Ishikawa (cell line): ENCODE measurements around the gene DCTN5.

Source experiments
- CEBPB ChIP-seq: IDR thresholded peaks from 2 replicates; pipeline ENCODE4 v1.6.1; 2012
- CREB1 ChIP-seq: IDR thresholded peaks from 2 replicates; pipeline ENCODE4 v1.6.1; 2012; ENCODE audit warnings: low read depth
- EGR1 ChIP-seq: IDR thresholded peaks from 2 replicates; pipeline ENCODE4 v1.6.1; 2012
- EP300 ChIP-seq: IDR thresholded peaks from 2 replicates; pipeline ENCODE4 v1.6.1; 2012; ENCODE audit warnings: borderline replicate concordance
- FOXM1 ChIP-seq: IDR thresholded peaks from 2 replicates; pipeline ENCODE4 v1.6.1; 2012; ENCODE audit warnings: low read depth, borderline replicate concordance
- RAD21 ChIP-seq: IDR thresholded peaks from 2 replicates; pipeline ENCODE4 v1.6.1; 2012; ENCODE audit warnings: low read depth
- TAF1 ChIP-seq: IDR thresholded peaks from 2 replicates; pipeline ENCODE4 v1.6.1; 2012; ENCODE audit warnings: low read depth, mild to moderate bottlenecking
- TEAD4 ChIP-seq: IDR thresholded peaks from 2 replicates; pipeline ENCODE4 v1.6.1; 2012
- YY1 ChIP-seq: IDR thresholded peaks from 2 replicates; pipeline ENCODE4 v1.6.1; 2012; ENCODE audit warnings: low read depth
- ZBTB7A ChIP-seq: IDR thresholded peaks from 2 replicates; pipeline ENCODE4 v1.6.1; 2012; ENCODE audit warnings: low read depth
- TF ChIP-seq, protein P1 (sequence below): IDR thresholded peaks from 2 replicates; pipeline ENCODE4 v1.6.1; 2012; ENCODE audit warnings: low read depth, mild to moderate bottlenecking
- TF ChIP-seq, protein P2 (sequence below): IDR thresholded peaks from 2 replicates; pipeline ENCODE4 v1.6.1; 2012

DNA sequence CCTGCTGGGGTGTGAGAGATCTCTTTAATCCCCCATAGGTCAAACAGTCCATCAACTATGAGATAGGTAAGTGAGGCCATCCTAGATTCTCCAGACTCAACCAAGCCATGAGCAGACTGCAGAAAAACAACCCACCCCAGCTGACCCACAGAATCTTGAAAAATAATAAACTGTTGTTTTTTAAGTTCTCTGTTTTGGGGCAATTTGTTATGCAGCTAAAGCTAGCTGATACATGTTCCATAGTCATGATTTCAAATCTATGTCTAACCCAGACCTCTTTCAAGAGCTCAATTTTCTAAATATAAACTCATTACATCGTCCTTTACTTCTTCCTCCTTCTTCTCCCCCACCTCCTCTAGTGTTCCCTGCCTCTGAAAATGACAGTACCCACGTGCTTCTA lies 61.7 kb downstream of the DCTN5 start:
- TF ChIP-seq EP300, result no peak
- no peak for TF ChIP-seq YY1
- TF ChIP-seq, protein P1, sequence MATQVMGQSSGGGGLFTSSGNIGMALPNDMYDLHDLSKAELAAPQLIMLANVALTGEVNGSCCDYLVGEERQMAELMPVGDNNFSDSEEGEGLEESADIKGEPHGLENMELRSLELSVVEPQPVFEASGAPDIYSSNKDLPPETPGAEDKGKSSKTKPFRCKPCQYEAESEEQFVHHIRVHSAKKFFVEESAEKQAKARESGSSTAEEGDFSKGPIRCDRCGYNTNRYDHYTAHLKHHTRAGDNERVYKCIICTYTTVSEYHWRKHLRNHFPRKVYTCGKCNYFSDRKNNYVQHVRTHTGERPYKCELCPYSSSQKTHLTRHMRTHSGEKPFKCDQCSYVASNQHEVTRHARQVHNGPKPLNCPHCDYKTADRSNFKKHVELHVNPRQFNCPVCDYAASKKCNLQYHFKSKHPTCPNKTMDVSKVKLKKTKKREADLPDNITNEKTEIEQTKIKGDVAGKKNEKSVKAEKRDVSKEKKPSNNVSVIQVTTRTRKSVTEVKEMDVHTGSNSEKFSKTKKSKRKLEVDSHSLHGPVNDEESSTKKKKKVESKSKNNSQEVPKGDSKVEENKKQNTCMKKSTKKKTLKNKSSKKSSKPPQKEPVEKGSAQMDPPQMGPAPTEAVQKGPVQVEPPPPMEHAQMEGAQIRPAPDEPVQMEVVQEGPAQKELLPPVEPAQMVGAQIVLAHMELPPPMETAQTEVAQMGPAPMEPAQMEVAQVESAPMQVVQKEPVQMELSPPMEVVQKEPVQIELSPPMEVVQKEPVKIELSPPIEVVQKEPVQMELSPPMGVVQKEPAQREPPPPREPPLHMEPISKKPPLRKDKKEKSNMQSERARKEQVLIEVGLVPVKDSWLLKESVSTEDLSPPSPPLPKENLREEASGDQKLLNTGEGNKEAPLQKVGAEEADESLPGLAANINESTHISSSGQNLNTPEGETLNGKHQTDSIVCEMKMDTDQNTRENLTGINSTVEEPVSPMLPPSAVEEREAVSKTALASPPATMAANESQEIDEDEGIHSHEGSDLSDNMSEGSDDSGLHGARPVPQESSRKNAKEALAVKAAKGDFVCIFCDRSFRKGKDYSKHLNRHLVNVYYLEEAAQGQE, result no peak
- TF ChIP-seq FOXM1, result no peak
- TF ChIP-seq ZBTB7A, result no peak
- TF ChIP-seq RAD21, result no peak
- TF ChIP-seq TAF1, result no peak
- TF ChIP-seq, protein P2, sequence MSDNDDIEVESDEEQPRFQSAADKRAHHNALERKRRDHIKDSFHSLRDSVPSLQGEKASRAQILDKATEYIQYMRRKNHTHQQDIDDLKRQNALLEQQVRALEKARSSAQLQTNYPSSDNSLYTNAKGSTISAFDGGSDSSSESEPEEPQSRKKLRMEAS, result no peak
- TF ChIP-seq TEAD4, result no peak
- no peak for TF ChIP-seq CEBPB
- no peak for TF ChIP-seq CREB1
- no peak for TF ChIP-seq EGR1
